ENCODE data around the gene SAMD4A.

The SAMD4A gene

DNA sequence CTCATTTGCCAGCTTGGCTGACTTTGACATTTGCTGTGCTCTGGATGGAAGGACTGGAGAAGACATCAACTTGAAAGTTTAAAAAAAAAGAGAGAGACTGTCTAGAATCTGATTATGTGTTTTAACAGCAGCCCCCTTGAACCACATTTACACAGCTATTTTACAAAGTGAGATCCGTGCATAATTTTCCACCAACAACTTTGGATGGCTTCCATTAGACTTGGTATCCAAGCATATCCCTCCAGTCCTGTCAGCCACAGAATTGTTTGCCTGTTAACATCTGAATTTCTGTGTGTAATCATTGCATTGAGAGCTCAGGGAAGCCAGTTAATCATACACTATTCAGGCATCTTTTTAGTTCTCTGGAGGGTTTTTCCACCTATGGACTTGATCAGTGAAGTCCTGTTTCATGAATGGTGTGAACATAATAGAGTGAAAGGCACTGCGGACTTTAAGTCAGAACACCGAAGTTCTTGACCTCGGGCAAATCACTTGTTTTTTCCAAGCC, 93.7 kb downstream of the SAMD4A start:
- no peak for DNase-seq (ENCODE audit: low spot score)

DNA sequence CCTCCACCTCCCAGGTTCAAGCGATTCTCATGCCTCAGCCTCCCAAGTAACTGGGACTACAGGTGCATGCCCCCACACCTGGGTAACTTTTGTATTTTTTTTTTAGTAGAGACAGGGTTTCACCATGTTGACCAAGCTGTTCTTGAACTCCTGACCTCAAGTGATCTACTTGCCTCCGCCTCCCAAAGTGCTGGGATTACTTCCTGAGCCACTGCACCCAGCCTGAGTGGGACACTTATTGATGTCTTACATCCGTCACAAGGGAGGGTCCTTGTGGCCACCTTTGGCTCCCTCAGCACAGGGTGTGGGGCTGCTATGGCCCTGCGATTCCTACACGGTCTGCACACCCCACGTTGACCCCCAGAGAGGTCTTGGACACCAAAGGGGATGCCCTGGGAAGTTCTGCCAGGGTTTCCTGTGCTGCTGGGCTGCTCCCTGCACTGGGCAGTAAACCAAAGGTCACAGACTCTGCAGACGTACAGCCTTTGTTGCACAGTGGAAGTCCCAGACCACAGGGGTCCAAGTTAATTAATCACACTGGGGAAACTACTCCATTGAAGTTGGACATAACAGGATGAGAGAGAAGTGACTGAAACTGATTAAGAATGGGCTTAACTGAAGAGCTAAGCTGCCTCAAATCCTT, 95.7 kb downstream of the SAMD4A start:
- no peak for DNase-seq (ENCODE audit: low spot score)

GRCh38 chr14:54664961-54665360, 98.0 kb downstream of the SAMD4A start:
- no peak for DNase-seq (ENCODE audit: low spot score)

- no peak for DNase-seq (ENCODE audit: low spot score)
Observed at GRCh38 chr14:54665946-54666345, 99.0 kb downstream of the SAMD4A start.

GRCh38 chr14:54667026-54667744, 100.3 kb downstream of the SAMD4A start:
- no peak for DNase-seq (ENCODE audit: low spot score)

DNA sequence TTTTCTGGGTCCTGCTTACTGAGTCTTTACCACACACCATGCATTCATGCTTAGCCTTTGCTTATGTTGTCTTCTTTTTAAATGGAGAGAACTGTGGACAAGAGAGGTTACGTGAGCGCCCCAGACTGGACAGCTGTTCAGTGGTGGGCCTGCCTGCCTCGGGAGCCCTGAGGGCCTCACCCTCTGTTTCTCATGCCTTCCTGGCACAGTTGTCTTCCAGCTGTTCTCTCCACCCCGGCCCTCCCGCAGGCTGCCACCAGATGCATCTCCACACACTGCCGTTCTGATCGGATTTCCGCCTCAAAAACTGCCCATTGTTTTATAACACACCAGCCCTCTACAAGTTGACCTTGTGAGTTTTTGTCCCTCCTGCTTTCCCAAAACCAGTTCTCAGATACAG, 100.8 kb downstream of the SAMD4A start:
- no peak for DNase-seq (ENCODE audit: low spot score)

DNA sequence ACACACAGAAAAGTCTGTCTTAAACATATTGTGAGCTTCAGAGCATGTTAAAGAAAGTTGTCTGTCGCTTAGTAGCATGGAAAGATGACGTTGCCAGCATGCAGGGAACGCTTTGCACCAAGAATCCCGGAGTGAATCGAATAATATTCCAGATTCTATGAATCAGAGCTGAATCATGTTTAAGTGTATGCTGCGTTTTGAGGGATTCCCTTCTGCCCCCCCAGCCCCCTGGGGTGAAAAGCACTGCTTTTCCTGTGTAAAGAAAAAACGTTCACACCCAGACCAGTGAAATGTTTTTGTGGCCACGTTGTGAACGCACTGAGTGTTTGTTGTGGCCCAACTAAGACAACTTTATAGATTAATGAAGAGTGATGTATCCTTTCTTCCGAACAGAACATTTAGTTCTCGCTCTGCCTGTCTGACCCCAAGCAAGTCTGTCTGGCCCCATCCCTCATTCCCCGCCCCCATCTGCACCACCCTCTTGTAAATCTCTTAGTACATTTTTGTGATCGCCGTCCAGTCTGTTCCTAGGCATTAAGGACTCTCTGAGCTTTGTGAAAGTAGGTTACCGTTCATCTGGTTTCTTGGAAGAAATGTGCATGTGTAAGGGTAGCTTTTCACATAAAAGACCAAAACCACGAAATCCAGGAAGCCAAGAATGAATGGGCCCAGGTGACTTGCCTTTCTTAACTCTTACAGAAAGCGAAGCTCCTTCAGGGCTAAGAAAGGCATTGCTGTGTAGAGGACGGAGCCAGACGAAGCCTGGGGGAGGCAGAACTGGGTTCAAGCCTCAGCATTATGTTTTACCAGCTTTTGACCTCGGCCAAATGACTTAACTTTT, 103.0 kb downstream of the SAMD4A start:
- no peak for DNase-seq (ENCODE audit: low spot score)

DNA sequence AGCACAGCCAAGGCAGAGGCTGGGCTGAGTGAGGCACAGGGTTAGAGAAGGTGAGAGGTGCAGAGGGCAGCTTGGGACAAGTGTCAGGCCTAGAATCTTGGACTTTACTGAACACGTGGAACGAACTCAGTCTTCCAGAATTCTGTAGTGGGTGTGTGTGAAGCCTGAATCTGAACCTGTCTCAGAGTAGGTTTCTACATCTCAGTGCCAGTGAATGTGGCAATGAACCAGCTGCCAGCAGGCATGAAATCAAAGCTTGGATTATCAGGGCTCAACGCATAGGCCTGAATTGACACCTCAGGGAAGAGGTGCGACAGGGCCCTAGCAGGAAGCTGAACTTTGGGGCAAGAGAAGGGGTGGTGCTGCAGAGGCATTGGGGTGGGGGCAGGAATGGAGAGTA, 104.6 kb downstream of the SAMD4A start:
- DNase-seq (ENCODE audit: low spot score), result no peak

DNA sequence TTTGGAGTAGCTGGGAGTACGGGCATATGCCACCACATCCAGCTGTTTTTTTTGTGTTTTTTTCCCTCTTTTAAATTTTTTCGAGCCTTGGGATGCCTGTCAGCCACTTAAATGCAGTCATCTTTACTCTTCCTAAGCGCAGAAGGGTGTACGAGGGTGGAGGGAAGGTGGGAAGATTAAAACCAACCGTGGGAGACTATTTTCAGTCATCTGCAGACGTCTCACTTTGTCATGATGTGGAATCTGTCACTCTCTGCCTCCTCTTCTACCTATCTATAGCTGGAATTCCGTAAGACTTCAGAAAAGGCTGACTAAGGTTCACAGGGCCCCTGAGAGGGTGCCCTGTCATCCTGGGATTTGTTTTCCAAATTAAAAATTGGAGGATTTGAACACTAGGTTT, 105.3 kb downstream of the SAMD4A start:
- no peak for DNase-seq (ENCODE audit: low spot score)

DNA sequence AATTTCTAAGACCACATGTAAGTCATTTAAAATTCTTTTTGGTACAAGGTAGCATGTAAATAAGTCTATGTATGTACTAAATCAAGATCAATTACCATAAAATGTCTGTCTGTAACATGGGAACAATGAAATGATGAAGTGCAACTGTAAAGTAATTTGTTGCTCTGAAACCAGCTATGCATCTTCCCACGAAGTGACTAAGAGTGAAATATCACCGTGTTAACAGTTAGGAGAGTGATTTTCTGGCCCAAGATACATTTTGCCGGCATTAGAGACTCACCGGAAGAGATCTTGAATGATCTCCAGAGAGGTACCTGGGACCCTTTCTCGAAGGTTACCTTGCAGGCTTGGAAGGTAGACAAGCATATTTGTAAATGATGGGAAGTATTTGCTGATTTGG, 105.8 kb downstream of the SAMD4A start:
- no peak for DNase-seq (ENCODE audit: low spot score)

GRCh38 chr14:54673193-54674045, 106.5 kb downstream of the SAMD4A start:
- no peak for DNase-seq (ENCODE audit: low spot score)

DNA sequence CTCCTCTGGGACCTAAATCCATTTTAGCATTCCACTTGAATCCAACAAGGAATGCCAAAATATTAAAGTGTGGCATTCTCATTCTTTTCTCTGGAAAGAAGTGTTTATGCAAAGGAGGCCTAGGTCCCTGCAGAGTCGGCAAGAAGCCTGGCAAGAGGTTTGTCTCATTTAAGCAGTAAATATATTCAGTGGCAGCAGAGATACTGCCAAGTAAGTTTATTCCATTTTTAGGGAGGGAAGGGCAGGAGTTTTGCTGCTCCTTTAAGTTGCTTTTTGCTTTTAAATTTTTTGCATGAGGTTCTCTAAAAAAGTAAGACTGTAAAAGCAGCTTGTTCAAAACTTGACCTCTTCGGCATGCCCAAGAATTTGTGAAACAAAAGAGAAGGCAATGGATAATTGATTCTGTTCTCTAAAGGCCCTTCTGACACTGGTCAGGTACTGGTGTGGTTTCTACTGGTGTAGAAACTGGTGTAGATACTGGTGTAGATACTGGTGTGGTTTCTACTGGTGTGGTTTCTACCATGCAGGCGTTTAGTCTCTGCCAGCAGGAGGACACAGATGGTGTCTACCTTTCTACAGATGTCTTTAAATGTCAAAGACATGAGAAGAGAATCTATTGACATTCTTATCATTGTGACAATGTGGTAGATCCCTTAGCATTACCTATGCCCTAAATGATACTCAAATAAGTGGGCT, 107.3 kb downstream of the SAMD4A start:
- DNase-seq (ENCODE audit: low spot score), result no peak

DNA sequence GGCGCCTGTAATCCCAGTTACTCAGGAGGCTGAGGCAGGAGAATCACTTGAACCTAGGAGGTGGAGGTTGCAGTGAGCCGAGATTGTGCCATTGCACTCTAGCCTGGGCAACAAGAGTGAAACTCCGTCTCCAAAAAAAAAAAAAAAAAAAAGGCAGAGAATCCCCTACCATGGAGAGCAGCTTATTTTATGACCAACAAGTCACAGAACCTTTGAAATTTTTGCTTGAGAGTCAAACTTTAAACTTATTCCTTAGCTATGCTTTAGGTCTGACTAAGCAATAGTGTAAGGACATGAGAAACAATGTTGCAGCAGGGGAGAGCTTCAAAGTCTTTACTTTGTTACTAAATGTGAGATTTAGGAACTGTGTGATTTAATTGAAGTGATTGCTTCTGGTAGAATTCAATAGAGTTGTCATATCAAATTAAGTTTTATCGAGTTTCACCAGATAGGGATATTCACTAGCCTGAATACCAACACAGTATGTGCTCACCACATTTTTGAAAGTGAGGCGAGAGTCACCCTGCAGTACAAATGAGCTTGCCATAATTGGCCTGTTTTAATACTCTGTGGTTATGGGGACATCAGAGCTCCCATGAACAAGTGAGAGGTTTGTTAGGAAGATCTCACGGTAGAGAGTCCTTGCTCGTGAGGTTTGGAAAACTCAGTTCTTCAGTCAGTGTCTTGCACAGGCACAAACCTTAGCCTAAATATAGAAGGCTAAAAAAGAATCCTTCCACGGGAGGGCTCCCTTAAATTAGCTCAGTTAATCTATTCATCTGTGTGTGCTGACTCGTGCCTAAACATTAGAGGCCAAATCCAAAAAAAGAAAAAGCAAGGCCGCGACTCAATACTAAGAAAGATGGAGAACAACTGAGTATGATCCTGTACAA, 108.6 kb downstream of the SAMD4A start:
- no peak for DNase-seq (ENCODE audit: low spot score)

DNA sequence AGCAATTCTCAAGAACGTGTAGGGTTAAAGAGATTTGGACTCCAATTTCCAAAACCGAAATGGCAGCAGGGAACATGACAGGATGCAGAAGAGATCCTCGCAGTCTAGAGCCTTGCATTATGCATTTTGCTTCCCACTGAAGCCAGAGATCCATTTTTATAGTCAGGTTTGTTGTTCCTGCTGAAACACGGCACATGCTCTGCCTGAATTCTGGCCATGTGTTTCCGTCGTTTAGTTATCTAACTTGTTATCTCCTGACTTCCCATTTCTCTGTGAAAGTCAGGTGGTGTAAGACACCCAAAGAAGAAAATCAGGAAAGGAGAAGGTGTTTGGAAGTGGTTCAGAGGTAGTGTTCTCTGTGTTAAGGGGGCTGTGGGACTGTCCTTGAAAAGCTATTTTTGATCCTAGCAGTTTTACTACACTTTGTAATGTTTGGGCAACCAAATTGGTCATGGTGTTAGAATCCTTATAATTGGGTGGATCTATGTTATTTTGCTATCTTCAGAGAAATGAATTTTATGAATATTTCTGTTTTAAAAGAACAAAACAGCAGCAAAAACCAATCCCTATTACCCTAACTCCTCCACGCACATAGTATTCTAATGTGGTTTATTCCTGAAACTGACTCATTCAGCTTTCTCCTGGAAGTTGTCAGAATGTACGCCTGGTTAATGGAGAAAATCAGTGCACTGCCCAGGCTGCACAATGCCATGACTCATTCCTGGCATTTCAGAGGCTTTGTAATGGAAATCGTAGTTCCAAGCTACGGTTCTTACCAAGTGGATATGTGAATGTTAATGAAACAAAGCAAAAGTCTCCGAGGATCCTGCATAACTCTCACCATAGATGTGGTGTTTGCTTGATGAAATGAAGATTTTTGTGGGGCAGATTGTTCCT, 110.1 kb downstream of the SAMD4A start:
- DNase-seq (ENCODE audit: low spot score), result peak; percentile 84

DNA sequence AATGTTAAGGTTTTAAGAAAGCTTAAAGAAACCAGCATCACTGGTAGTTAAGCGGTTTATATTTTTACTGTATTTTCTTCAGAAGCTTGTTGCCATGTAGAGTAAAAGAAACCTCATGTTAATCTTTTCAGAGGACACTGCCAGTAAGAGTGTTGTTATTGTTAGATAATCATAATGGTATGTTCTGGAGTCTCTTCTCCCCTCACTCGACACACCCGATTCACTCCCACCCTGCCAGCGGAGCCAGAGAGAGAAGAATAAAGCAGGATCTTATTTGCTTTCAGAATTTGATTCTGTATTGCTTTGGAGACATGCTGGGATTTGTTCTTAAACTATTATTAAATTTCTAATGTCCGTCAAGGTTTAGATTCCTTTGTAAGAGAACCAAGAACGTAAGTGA, 113.7 kb downstream of the SAMD4A start:
- DNase-seq (ENCODE audit: low spot score), result no peak

DNA sequence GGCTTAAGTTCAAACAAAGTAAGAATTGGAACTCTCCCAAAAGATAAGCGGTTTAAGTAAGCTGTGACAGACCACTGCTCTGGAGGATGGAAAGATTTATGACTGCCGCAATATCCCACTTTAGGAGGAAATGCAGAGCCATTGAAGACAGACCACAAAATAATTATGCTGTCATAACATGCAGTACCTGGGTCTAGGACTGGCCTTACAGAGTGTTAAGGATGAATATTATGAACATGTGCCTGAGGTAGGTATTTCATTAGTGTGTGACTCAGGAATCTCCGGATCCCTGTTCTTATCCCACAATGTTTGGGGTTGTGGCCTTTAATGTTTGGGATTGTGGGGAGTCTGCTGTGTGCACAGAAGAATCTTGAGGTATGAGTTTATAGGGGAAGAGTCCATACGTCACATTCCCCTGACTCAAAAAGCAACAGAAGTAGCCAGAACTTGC, 114.9 kb downstream of the SAMD4A start:
- peak; percentile 26 for DNase-seq (ENCODE audit: low spot score)

GRCh38 chr14:54682578-54682977, 115.7 kb downstream of the SAMD4A start:
- no peak for DNase-seq (ENCODE audit: low spot score)

- DNase-seq (ENCODE audit: low spot score), result peak; percentile 49
Observed at GRCh38 chr14:54683882-54684794, 117.2 kb downstream of the SAMD4A start.

Data from hepatic stellate cell (primary cell).